Right atrium auricular region (tissue), 2 donors: ENCODE data around the gene DLEU7. TPM values are rescaled to one million over a fixed set of nuclear protein-coding genes. Genes with fewer than 3 reads are reported as not detected.

Experiments
- DNase-seq: peaks from one replicate; pipeline ENCODE4 v3.0.0-alpha.2; 2019; ENCODE audit warnings: low spot score
- H3K27ac ChIP-seq, 2 donors: fragments of 200-600 bp; sonication (generic); 1 replicate in 1 of 2; 2 replicates in 1 of 2; pipeline ENCODE4 v1.5.1; 2016 to 2019
- H3K27me3 ChIP-seq, 2 donors: fragments of 200-600 bp; sonication (generic); one replicate each; pipeline versions ENCODE4 v1.5.1 to v1.6.0; 2017 to 2019
- H3K36me3 ChIP-seq: fragments of 200-600 bp; sonication (generic); one replicate; pipeline ENCODE4 v1.5.1; 2016
- H3K4me1 ChIP-seq, 2 donors: fragments of 200-600 bp; sonication (generic); one replicate each; pipeline versions ENCODE4 v1.5.1 to v1.6.0; 2017 to 2019
- H3K4me3 ChIP-seq, 2 donors: fragments of 200-600 bp; sonication (generic); 1 replicate in 1 of 2; 2 replicates in 1 of 2; pipeline ENCODE4 v1.5.1; 2017 to 2019; ENCODE audit warnings: mild to moderate bottlenecking in 1 of 2, moderate library complexity in 1 of 2
- H3K9me3 ChIP-seq, 2 donors: fragments of 200-600 bp; sonication (generic); one replicate each; pipeline ENCODE4 v1.5.1; 2019
- CTCF ChIP-seq, 2 donors: fragments of 200-600 bp; sonication (generic); IDR thresholded peaks; one replicate each; pipeline ENCODE4 v1.5.1; 2019; ENCODE audit warnings: antibody characterized with exemption in 2 of 2
- total RNA-seq, 2 donors: library from RNA; depleted of rRNA; stranded (reverse); fragments of >200 nt; gene quantifications; one replicate each; pipeline ENCODE4 v1.1.0, GENCODE V29; 2016

DLEU7 gene
- total RNA-seq: under 1 TPM in 1 of 2 donors, not detected in 1; 0.31 TPM

- H3K27ac ChIP-seq: no peak within 1 kb of the TSS
- DNase-seq: no peak
- H3K4me3 ChIP-seq: peak within 1 kb of the TSS; percentile 10 to 43
- peaks cover 0 to 13% of the 10 kb centered on the region in 2 donors for H3K4me1 ChIP-seq
- no peaks in the 10 kb centered on the region for H3K9me3 ChIP-seq
- H3K36me3 ChIP-seq: no peaks in the 10 kb centered on the region
- no peak for TF ChIP-seq CTCF (IDR thresholded peaks at IDR 0.05)
- H3K27me3 ChIP-seq: no peaks in the 10 kb centered on the region
Observed at GRCh38 chr13:50843257-50844083, at the start of gene DLEU7. TSS of gene DLEU7 (minus strand) at chr13:50843692. CDS start at chr13:50843646, 46 bp downstream.

- no peaks in the 10 kb centered on the region for H3K27me3 ChIP-seq
- DNase-seq: no peak
- H3K9me3 ChIP-seq: no peaks in the 10 kb centered on the region
- no peak for TF ChIP-seq CTCF (IDR thresholded peaks at IDR 0.05)
- no peaks in the 10 kb centered on the region for H3K4me1 ChIP-seq
- no peak overlapping the region for H3K27ac ChIP-seq
- no peak overlapping the region for H3K4me3 ChIP-seq
- no peaks in the 10 kb centered on the region for H3K36me3 ChIP-seq
Observed at GRCh38 chr13:50892210-50892944, 48.9 kb upstream of the DLEU7 start.

- no peaks in the 10 kb centered on the region for H3K4me1 ChIP-seq
- H3K9me3 ChIP-seq: no peaks in the 10 kb centered on the region
- H3K36me3 ChIP-seq: no peaks in the 10 kb centered on the region
- H3K27me3 ChIP-seq: no peaks in the 10 kb centered on the region
- no peak for DNase-seq
- no peak overlapping the region for H3K4me3 ChIP-seq
- no peak overlapping the region for H3K27ac ChIP-seq
- TF ChIP-seq CTCF (IDR thresholded peaks at IDR 0.05): no peak
Observed at GRCh38 chr13:50891206-50891605, 47.7 kb upstream of the DLEU7 start.

- Histone ChIP-seq H3K27me3 (no peaks in the 10 kb centered on the region), H3K36me3 (no peaks in the 10 kb centered on the region), H3K4me1 (no peaks in the 10 kb centered on the region), H3K4me3 (no peak overlapping the region), H3K27ac (no peak overlapping the region), H3K9me3 (no peaks in the 10 kb centered on the region)
- TF ChIP-seq CTCF (IDR thresholded peaks at IDR 0.05): no peak
- DNase-seq: no peak
Observed at GRCh38 chr13:50889317-50889716, 45.8 kb upstream of the DLEU7 start.

GRCh38 chr13:50888362-50888761 lies 44.9 kb upstream of the DLEU7 start:
- Histone ChIP-seq H3K36me3 (no peaks in the 10 kb centered on the region), H3K9me3 (no peaks in the 10 kb centered on the region), H3K4me1 (no peaks in the 10 kb centered on the region), H3K27me3 (no peaks in the 10 kb centered on the region), H3K4me3 (no peak overlapping the region), H3K27ac (no peak overlapping the region)
- no peak for TF ChIP-seq CTCF (IDR thresholded peaks at IDR 0.05)
- no peak for DNase-seq
